Uterus (tissue), 2 donors: ENCODE measurements around the gene MTG2.

ENCODE experiments used
- CTCF ChIP-seq, 4 experiments: fragments of 200-600 bp in 2 of 4; fragments of 450-650 bp in 2 of 4; sonication (generic) in 2 of 4; IDR thresholded peaks; one replicate each; pipeline ENCODE4 v1.5.1; 2016 to 2019; ENCODE audit warnings: antibody characterized with exemption in 4 of 4, mild to moderate bottlenecking in 2 of 4, moderate library complexity in 1 of 4
- POLR2A ChIP-seq, 2 donors: fragments of 450-650 bp; IDR thresholded peaks; one replicate each; pipeline ENCODE4 v1.6.1; 2016; ENCODE audit warnings: antibody characterized with exemption in 2 of 2, mild to moderate bottlenecking in 1 of 2, moderate library complexity in 1 of 2

DNA sequence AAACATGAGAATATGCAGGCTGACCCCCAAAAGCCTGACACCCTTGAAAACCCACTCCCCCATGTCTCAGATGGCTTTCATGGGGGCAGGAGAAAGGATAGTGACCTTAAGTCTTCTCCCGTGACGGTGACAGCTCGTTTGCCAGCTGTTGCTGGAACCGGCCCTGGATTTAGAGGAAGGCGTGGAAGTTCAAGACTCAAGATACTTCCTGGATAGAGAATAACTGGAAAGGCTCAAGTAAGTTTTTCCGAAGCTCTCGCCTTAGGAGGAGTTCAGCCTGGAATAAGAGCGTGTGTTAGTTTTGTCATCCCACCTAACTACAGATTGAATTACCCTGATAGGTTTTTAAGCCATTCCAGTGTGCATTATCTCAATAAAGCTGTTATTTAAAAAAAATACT lies 11.6 kb upstream of the MTG2 start:
- TF ChIP-seq CTCF (IDR thresholded peaks at IDR 0.05) (no peak), POLR2A (IDR thresholded peaks at IDR 0.05) (no peak)
